Occipital lobe (tissue), 2 donors: ENCODE results near the gene KIF7. TPM values are rescaled to one million over a fixed set of nuclear protein-coding genes. Genes with fewer than 3 reads are reported as not detected.

Experiments
- DNase-seq: peaks from one replicate; lab custom pipeline; 2025; lab: John Stamatoyannopoulos, UW
- total RNA-seq: library from RNA; depleted of rRNA; stranded (reverse); fragments of >200 nt; gene quantifications from one replicate; pipeline ENCODE4 v1.2.3, GENCODE V29; 2014

Gene KIF7
- total RNA-seq, 1 donor from 2014 or later: 5.1 TPM

- DNase-seq: no peak
These were observed 14.1 kb upstream of the KIF7 start for GRCh38 chr15:89669309-89669865.

- no peak for DNase-seq
These were observed 12.9 kb upstream of the KIF7 start for GRCh38 chr15:89668171-89668570.

- DNase-seq: no peak
These were observed 12.4 kb upstream of the KIF7 start for GRCh38 chr15:89667706-89667960.

- no peak for DNase-seq
These were observed 11.8 kb upstream of the KIF7 start for GRCh38 chr15:89666858-89667705.

GRCh38 chr15:89666184-89666857 is 11.1 kb upstream of the KIF7 start:
- DNase-seq: no peak

- no peak for DNase-seq
These were observed 10.3 kb upstream of the KIF7 start for GRCh38 chr15:89665449-89666181.

GRCh38 chr15:89664441-89665350 is 9.4 kb upstream of the KIF7 start:
- no peak for DNase-seq

GRCh38 chr15:89662893-89663626 is 7.8 kb upstream of the KIF7 start:
- no peak for DNase-seq

- DNase-seq: no peak
These were observed 5.3 kb upstream of the KIF7 start for GRCh38 chr15:89660556-89660955.

- no peak for DNase-seq
These were observed 4.0 kb upstream of the KIF7 start for GRCh38 chr15:89659295-89659694.

- DNase-seq: no peak
These were observed 2.5 kb upstream of the KIF7 start for GRCh38 chr15:89657686-89658200.

- no peak for DNase-seq
These were observed 999 bp upstream of the KIF7 start for GRCh38 chr15:89656116-89656815.

GRCh38 chr15:89654301-89654761 is 936 bp downstream of the KIF7 start:
- DNase-seq: no peak

- no peak for DNase-seq
These were observed 1.7 kb downstream of the KIF7 start for GRCh38 chr15:89653578-89653977.

GRCh38 chr15:89652666-89653065 is 2.6 kb downstream of the KIF7 start:
- no peak for DNase-seq

GRCh38 chr15:89652131-89652530 is 3.1 kb downstream of the KIF7 start:
- no peak for DNase-seq

- DNase-seq: no peak
These were observed 5.6 kb downstream of the KIF7 start for GRCh38 chr15:89649716-89650115.

- DNase-seq: no peak
These were observed 6.1 kb downstream of the KIF7 start for GRCh38 chr15:89649013-89649625.
